Suprapubic skin (tissue), 4 donors: ENCODE data around the gene ATG4D. TPM values are rescaled to one million over a fixed set of nuclear protein-coding genes. Genes with fewer than 3 reads are reported as not detected.
A peak's percentile ranks its signal among the peaks of the same experiment; 100 is the strongest.
"Not testable (repeated sequence)": the region's sequence is repeated elsewhere in the genome, so short reads cannot be mapped to it uniquely, and the experiment has no call there.

ENCODE experiments used
- DNase-seq, 2 donors: peaks; one replicate each; pipeline ENCODE4 v3.0.0-alpha.2; 2019; ENCODE audit warnings: low spot score in 2 of 2
- H3K27ac ChIP-seq: fragments of 200-600 bp; sonication (generic); one replicate; pipeline ENCODE4 v1.5.1; 2019
- H3K27me3 ChIP-seq: fragments of 200-600 bp; sonication (generic); one replicate; pipeline ENCODE4 v1.5.1; 2019
- H3K36me3 ChIP-seq: fragments of 200-600 bp; sonication (generic); one replicate; pipeline ENCODE4 v1.5.1; 2019
- H3K4me1 ChIP-seq: fragments of 200-600 bp; sonication (generic); one replicate; pipeline ENCODE4 v1.5.1; 2019
- H3K4me3 ChIP-seq: fragments of 200-600 bp; sonication (generic); one replicate; pipeline ENCODE4 v1.5.1; 2019; ENCODE audit warnings: mild to moderate bottlenecking
- H3K9me3 ChIP-seq: fragments of 200-600 bp; sonication (generic); one replicate; pipeline ENCODE4 v1.5.1; 2019
- EP300 ChIP-seq: sonication (generic); formaldehyde crosslinking; IDR thresholded peaks from one replicate; pipeline ENCODE4 v1.6.1; 2017; ENCODE audit warnings: antibody characterized with exemption
- POLR2A ChIP-seq, 2 donors: fragments of 450-650 bp; IDR thresholded peaks; one replicate each; pipeline ENCODE4 v1.6.1; 2017; ENCODE audit warnings: antibody characterized with exemption in 2 of 2, mild to moderate bottlenecking in 2 of 2, moderate library complexity in 2 of 2
- POLR2AphosphoS5 ChIP-seq, 3 donors: sonication (generic); formaldehyde crosslinking; IDR thresholded peaks; one replicate each; pipeline ENCODE4 v1.6.1; 2017; ENCODE audit warnings: antibody characterized with exemption in 3 of 3
- WGBS: methylation state at CpG from one replicate; pipeline ENCODE4 v1.1.5; 2018; 5-methylcytosine and 5-hydroxymethylcytosine counted together
- total RNA-seq, 4 donors: library from RNA; depleted of rRNA; stranded (reverse); fragments of >200 nt; gene quantifications; one replicate each; pipeline ENCODE4 v1.1.0, GENCODE V29; 2016
- TF ChIP-seq, protein P1 (sequence below), 2 donors: fragments of 200-600 bp in 1 of 2; fragments of 450-650 bp in 1 of 2; sonication (generic) in 1 of 2; IDR thresholded peaks; one replicate each; pipeline ENCODE4 v1.5.1; 2016 to 2019; ENCODE audit warnings: antibody characterized with exemption in 2 of 2, mild to moderate bottlenecking in 1 of 2, moderate library complexity in 1 of 2

Gene ATG4D
- total RNA-seq, 4 donors from 2014 or later = 52.2 to 80.8 (median 63.6) TPM

DNA sequence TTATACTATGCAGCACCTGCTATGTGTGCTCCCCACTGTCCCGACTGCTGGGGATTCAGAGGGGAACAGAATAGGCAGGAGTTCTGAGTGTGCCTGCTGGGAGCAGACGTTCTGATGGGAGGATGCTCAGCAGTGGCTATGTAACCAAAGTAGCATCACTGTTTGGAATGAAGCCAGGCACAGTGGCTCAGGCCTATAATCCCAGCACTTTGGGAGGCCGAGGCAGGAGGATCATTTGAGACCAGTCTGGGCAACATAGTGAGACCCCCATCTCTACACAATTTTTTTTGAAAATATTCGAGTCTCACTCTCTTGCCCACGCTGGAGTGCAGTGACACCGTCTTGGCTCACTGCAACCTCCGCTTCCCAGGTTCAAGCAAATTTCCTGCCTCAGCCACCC lies 6.0 kb downstream of the ATG4D start:
- DNase-seq = no peak
- Histone ChIP-seq H3K4me3 (no peak overlapping the region), H3K9me3 (no peaks in the 10 kb centered on the region), H3K27me3 (no peaks in the 10 kb centered on the region), H3K4me1 (peaks cover 45% of the 10 kb centered on the region), H3K36me3 (peaks cover 74% of the 10 kb centered on the region), H3K27ac (no peak overlapping the region)
- TF ChIP-seq POLR2AphosphoS5 (IDR thresholded peaks at IDR 0.05) (no peak), EP300 (no peak), POLR2A (IDR thresholded peaks at IDR 0.05) (no peak)
- TF ChIP-seq, protein P1, sequence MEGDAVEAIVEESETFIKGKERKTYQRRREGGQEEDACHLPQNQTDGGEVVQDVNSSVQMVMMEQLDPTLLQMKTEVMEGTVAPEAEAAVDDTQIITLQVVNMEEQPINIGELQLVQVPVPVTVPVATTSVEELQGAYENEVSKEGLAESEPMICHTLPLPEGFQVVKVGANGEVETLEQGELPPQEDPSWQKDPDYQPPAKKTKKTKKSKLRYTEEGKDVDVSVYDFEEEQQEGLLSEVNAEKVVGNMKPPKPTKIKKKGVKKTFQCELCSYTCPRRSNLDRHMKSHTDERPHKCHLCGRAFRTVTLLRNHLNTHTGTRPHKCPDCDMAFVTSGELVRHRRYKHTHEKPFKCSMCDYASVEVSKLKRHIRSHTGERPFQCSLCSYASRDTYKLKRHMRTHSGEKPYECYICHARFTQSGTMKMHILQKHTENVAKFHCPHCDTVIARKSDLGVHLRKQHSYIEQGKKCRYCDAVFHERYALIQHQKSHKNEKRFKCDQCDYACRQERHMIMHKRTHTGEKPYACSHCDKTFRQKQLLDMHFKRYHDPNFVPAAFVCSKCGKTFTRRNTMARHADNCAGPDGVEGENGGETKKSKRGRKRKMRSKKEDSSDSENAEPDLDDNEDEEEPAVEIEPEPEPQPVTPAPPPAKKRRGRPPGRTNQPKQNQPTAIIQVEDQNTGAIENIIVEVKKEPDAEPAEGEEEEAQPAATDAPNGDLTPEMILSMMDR (IDR thresholded peaks at IDR 0.05) = no peak
- WGBS = 88% methylated on average over 7 of the region's 7 CpGs

DNA sequence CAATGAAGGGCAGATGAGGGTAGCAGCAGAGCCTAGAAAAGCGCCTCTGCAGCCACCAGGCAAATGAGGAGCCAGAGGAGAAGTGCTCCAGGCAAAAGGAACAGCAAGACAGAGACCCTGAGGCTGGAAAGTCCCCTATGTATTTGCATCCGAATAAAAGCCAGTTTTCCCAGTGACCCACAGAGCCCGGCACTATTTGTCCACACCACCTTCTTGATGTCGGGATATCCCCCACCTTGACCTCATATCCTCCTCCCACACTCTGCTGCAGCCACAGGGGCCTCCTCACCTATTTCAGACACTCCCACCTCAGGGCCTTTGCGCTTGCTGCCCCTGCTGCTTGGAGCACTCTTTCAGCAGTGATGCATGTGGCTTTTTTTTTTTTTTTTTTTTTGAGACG lies 6.6 kb downstream of the ATG4D start:
- H3K27me3 ChIP-seq = no peaks in the 10 kb centered on the region
- TF ChIP-seq EP300 = no peak
- TF ChIP-seq, protein P1 (IDR thresholded peaks at IDR 0.05) = no peak
- no peak for TF ChIP-seq POLR2A (IDR thresholded peaks at IDR 0.05)
- TF ChIP-seq POLR2AphosphoS5 (IDR thresholded peaks at IDR 0.05) = no peak
- no peaks in the 10 kb centered on the region for H3K9me3 ChIP-seq
- DNase-seq = no peak
- peaks cover 45% of the 10 kb centered on the region for H3K4me1 ChIP-seq
- no peak overlapping the region for H3K4me3 ChIP-seq
- no peak overlapping the region for H3K27ac ChIP-seq
- peaks cover 78% of the 10 kb centered on the region for H3K36me3 ChIP-seq
- 91% methylated on average over 6 of the region's 6 CpGs for WGBS

DNA sequence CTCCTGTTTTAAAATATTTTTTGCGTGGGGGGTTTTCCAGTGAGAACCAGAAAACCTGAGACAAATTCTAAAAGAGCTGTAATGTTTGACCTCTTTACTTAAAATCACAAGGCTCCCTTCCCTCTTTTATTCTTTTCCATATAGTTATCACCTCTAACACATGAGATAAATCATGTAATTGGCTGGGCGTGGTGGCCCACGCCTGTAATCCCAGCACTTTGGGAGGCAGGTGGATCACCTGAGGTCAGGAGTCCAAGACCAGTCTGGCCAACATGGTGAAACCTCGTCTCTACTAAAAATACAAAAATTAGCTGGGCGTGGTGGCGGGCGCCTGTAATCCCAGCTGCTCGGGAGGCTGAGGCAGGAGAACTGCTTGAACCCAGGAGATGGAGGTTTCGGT lies 7.3 kb downstream of the ATG4D start:
- not testable (repeated sequence) for H3K27ac ChIP-seq, H3K4me3 ChIP-seq, H3K27me3 ChIP-seq, DNase-seq, H3K9me3 ChIP-seq
- Histone ChIP-seq H3K36me3 (peaks cover 84% of the 10 kb centered on the region), H3K4me1 (peaks cover 46% of the 10 kb centered on the region)
- WGBS = 96% methylated on average over 9 of the region's 9 CpGs

DNA sequence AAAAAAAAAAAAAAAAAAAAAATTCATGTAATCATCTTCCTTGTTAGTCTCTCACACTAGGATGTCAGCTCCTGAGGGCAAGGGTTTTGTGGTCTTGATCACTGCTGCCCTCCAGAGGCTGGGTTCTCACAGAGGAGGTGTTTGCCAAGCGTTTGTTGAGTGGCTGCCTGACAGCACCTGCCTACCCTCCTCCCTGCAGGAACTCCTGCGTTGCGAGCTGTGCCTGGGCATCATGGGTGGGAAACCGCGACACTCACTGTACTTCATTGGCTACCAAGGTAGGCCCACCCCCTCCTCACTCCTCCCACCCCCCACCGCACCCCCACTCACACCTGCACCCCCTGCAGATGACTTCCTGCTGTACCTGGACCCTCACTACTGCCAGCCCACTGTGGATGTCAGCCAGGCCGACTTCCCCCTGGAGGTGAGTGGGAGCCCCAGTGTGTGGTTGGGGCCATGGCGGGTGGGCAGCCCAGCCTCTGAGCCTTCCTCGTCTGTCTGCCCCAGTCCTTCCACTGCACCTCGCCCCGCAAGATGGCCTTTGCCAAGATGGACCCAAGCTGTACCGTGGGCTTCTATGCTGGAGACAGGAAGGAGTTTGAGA lies 8.1 kb downstream of the ATG4D start:
- WGBS = 81% methylated on average over 7 of the region's 12 CpGs
- H3K4me3 ChIP-seq = no peak overlapping the region
- H3K4me1 ChIP-seq = peaks cover 47% of the 10 kb centered on the region
- peaks cover 88% of the 10 kb centered on the region for H3K36me3 ChIP-seq
- DNase-seq = no peak
- no peaks in the 10 kb centered on the region for H3K27me3 ChIP-seq
- H3K9me3 ChIP-seq = no peaks in the 10 kb centered on the region
- no peak overlapping the region for H3K27ac ChIP-seq
- TF ChIP-seq, protein P1 (IDR thresholded peaks at IDR 0.05) = peak in 1 of 2 donors; percentile 6
- no peak for TF ChIP-seq POLR2A (IDR thresholded peaks at IDR 0.05)
- no peak for TF ChIP-seq POLR2AphosphoS5 (IDR thresholded peaks at IDR 0.05)
- no peak for TF ChIP-seq EP300

DNA sequence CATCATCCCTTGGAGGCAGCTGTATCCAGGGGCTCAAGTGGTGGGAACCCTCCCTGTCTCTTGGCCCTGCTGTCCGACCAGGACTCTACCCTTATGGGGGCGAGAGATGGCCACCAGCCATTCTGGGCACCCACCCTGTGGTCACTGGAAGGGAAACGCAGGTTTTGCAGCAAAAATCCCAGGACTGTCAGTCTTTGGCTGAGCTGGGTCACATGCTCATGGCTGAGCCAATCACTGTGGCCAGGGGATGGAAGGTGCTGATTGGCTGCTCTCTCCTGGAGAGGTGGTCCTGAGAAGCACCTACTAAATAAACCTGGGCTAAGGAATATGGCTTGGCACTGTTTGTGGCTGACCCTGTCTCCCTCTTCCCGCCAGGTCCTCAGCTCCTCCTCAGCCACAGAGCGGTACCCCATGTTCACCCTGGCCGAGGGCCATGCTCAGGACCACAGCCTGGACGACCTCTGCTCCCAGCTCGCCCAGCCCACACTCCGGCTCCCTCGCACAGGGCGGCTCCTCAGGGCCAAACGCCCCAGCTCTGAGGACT lies 8.9 kb downstream of the ATG4D start:
- Histone ChIP-seq H3K4me1 (peaks cover 42% of the 10 kb centered on the region), H3K27me3 (no peaks in the 10 kb centered on the region), H3K9me3 (no peaks in the 10 kb centered on the region), H3K4me3 (no peak overlapping the region), H3K36me3 (peaks cover 88% of the 10 kb centered on the region), H3K27ac (no peak overlapping the region)
- WGBS = 79% methylated on average over 10 of the region's 12 CpGs
- DNase-seq = no peak
- TF ChIP-seq, protein P1 (IDR thresholded peaks at IDR 0.05) = no peak
- TF ChIP-seq POLR2AphosphoS5 (IDR thresholded peaks at IDR 0.05) = no peak
- TF ChIP-seq EP300 = no peak
- no peak for TF ChIP-seq POLR2A (IDR thresholded peaks at IDR 0.05)
